Measurements from ENCODE around the gene NEXMIF. TPM values are rescaled to one million over a fixed set of nuclear protein-coding genes. Genes with fewer than 3 reads are reported as not detected.
"Not testable (repeated sequence)": the region's sequence is repeated elsewhere in the genome, so short reads cannot be mapped to it uniquely, and the experiment has no call there.

NEXMIF gene
- total RNA-seq, 1 donor from 2014 or later, result 0.20 TPM

GRCh38 chrX:74784629-74785028 lies 140.6 kb downstream of the NEXMIF start:
- no peaks in the 10 kb centered on the region for H3K4me1 Mint-ChIP-seq
- no peak overlapping the region for H3K4me3 Mint-ChIP-seq
- TF ChIP-seq CTCF (IDR thresholded peaks at IDR 0.05; ENCODE audit: unreplicated experiment), result no peak
- H3K9me3 Mint-ChIP-seq, result peaks cover 12% of the 10 kb centered on the region
- H3K27me3 Mint-ChIP-seq (ENCODE audit: low read depth), result no peaks in the 10 kb centered on the region
- DNase-seq (ENCODE audit: low spot score in 2 of 2, unreplicated experiment in 2 of 2), result no peak
- H3K36me3 Mint-ChIP-seq, result no peaks in the 10 kb centered on the region
- H3K27ac Mint-ChIP-seq, result no peak overlapping the region

GRCh38 chrX:74781507-74782034 lies 143.7 kb downstream of the NEXMIF start:
- Mint-ChIP-seq H3K4me1 (no peaks in the 10 kb centered on the region), H3K27ac (no peak overlapping the region), H3K4me3 (no peak overlapping the region), H3K27me3 (ENCODE audit: low read depth) (no peaks in the 10 kb centered on the region), H3K9me3 (peaks cover 20% of the 10 kb centered on the region), H3K36me3 (no peaks in the 10 kb centered on the region)
- TF ChIP-seq CTCF (IDR thresholded peaks at IDR 0.05; ENCODE audit: unreplicated experiment), result no peak
- DNase-seq (ENCODE audit: low spot score in 2 of 2, unreplicated experiment in 2 of 2), result no peak

GRCh38 chrX:74779175-74779574 lies 146.1 kb downstream of the NEXMIF start:
- Mint-ChIP-seq H3K27ac (no peak overlapping the region), H3K9me3 (peaks cover 21% of the 10 kb centered on the region)
- no peak for TF ChIP-seq CTCF (IDR thresholded peaks at IDR 0.05; ENCODE audit: unreplicated experiment)

GRCh38 chrX:74774988-74775387 lies 150.3 kb downstream of the NEXMIF start:
- no peaks in the 10 kb centered on the region for H3K27me3 Mint-ChIP-seq (ENCODE audit: low read depth)
- H3K4me1 Mint-ChIP-seq, result no peaks in the 10 kb centered on the region
- DNase-seq (ENCODE audit: low spot score in 2 of 2, unreplicated experiment in 2 of 2), result no peak
- no peak overlapping the region for H3K4me3 Mint-ChIP-seq
- no peak for TF ChIP-seq CTCF (IDR thresholded peaks at IDR 0.05; ENCODE audit: unreplicated experiment)
- H3K36me3 Mint-ChIP-seq, result no peaks in the 10 kb centered on the region
- no peak overlapping the region for H3K27ac Mint-ChIP-seq
- peaks cover 16% of the 10 kb centered on the region for H3K9me3 Mint-ChIP-seq

More at GRCh38 chrX:74779175-74779574, 146.1 kb downstream of the NEXMIF start:
- no peaks in the 10 kb centered on the region for H3K27me3 Mint-ChIP-seq (ENCODE audit: low read depth)
- no peaks in the 10 kb centered on the region for H3K36me3 Mint-ChIP-seq
- H3K4me1 Mint-ChIP-seq, result no peaks in the 10 kb centered on the region
- no peak for DNase-seq (ENCODE audit: low spot score in 2 of 2, unreplicated experiment in 2 of 2)
- H3K4me3 Mint-ChIP-seq, result no peak overlapping the region

- Mint-ChIP-seq H3K27ac (no peak overlapping the region), H3K4me1 (no peaks in the 10 kb centered on the region), H3K36me3 (no peaks in the 10 kb centered on the region), H3K9me3 (peaks cover 27% of the 10 kb centered on the region), H3K27me3 (ENCODE audit: low read depth) (no peaks in the 10 kb centered on the region), H3K4me3 (no peak overlapping the region)
- DNase-seq (ENCODE audit: low spot score in 2 of 2, unreplicated experiment in 2 of 2), result no peak
- no peak for TF ChIP-seq CTCF (IDR thresholded peaks at IDR 0.05; ENCODE audit: unreplicated experiment)
Measured at GRCh38 chrX:74736450-74736849, 188.8 kb downstream of the NEXMIF start.

GRCh38 chrX:74705269-74705668 lies 220.0 kb downstream of the NEXMIF start:
- Mint-ChIP-seq H3K36me3 (no peaks in the 10 kb centered on the region), H3K4me1 (no peaks in the 10 kb centered on the region), H3K27ac (no peak overlapping the region), H3K27me3 (ENCODE audit: low read depth) (no peaks in the 10 kb centered on the region), H3K4me3 (no peak overlapping the region), H3K9me3 (peaks cover 28% of the 10 kb centered on the region)
- DNase-seq (ENCODE audit: low spot score in 2 of 2, unreplicated experiment in 2 of 2), result no peak
- no peak for TF ChIP-seq CTCF (IDR thresholded peaks at IDR 0.05; ENCODE audit: unreplicated experiment)

GRCh38 chrX:74701343-74701742 lies 223.9 kb downstream of the NEXMIF start:
- not testable (repeated sequence) for H3K4me3 Mint-ChIP-seq; H3K4me1 Mint-ChIP-seq; DNase-seq (ENCODE audit: low spot score in 2 of 2, unreplicated experiment in 2 of 2); H3K36me3 Mint-ChIP-seq; H3K27me3 Mint-ChIP-seq (ENCODE audit: low read depth); H3K27ac Mint-ChIP-seq
- H3K9me3 Mint-ChIP-seq, result peaks cover 30% of the 10 kb centered on the region
